GM18858 (cell line): ENCODE results near the gene AK2.
"Not testable (repeated sequence)": the region's sequence is repeated elsewhere in the genome, so short reads cannot be mapped to it uniquely, and the experiment has no call there.

ENCODE experiments used
- ATAC-seq: cut with Tn5 transposase; IDR thresholded peaks from one replicate; pipeline ENCODE4 v1.9.1; 2021; ENCODE audit not compliant: unreplicated experiment

The AK2 gene

DNA sequence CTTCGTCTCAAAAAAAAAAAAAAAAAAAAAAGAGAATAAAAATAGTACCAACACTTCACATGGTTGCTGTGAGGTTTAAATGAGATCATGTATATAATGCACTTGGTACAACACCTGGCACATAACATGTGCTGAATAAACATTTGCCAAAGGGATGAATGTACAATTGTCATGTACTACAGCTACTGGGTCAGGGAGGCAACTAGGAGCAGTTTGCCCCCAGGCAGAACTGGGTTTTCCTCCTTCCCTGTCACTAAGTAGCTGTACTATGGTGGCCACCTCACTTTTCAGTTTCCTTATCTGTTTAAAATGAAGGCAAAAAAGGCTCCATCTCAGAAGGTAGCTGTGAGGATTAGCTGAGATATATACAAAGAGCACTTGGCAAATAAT, 11.5 kb downstream of the AK2 start:
- no peak for ATAC-seq

DNA sequence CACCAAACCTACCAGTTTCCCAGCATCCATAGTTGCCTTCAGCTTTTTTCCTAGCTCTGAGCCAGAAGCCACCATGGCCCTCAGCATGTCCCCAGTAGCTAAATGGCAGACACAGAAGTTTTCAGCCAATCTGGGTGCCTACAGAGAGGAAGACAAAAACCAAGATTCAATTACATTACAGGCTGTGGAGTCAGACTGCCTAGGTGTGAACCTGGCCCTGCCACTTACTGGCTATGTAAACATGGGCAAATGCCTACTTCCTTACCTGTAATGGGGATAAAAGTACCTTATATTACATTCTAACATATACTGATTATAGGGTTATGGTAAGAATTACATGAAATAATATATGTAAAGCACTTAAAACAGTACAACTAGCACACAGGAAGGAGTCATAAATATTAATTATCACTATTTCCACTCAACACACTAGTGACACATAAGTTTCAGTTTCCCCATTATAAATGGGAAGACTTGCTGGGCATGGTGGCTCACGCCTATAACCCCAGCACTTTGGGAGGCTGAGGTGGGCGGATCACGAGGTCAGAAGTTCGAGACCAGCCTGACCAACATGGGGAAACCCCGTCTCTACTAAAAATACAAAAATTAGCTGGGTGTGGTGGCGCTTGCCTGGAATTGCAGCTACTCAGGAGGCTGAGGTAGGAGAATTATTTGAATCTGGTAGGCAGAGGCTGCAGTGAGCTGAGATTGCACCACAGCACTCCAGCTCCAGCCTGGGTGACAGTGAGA, 12.1 kb downstream of the AK2 start:
- ATAC-seq, result not testable (repeated sequence)

- ATAC-seq, result no peak
Observed at GRCh38 chr1:33022650-33023200, 14.0 kb downstream of the AK2 start.

DNA sequence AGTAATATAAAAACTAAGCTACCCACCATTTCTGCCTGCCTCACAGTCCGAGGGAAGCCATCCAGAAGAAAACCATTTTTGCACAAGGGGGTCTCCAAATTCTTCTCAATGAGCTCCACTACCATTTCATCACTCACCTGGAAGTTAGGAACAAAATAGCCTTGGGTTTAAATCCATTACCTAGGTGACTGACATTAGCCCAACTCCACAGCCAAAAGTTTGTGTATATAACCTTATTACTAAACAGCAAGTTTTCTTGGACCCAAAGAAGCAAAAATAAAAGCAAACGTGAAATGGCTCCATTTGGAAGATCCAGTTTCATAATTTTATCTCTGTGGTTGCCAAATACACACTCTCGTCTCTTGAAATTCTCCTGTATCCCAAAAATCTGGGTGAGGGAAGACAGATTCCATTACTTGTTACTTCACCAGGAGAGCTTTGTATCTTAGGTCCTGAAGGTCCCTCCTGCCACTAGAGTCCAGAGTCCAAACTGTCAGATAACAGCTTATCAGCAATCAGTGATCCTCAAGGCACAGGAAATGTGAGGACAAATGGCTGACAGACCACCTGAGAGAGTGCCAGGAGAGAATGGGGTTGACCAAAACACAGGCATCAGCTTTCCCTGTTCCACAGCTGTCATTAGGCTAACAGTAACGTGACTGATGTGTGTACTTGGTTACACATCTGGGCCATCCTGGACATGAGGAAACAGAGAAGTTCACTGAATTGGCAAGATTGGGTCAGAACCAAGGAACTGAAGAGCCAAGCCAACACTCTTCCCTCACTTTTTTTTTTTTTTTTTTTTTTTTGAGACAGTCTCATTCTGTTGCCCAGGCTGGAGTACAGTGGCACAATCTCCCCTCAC, 14.9 kb downstream of the AK2 start:
- no peak for ATAC-seq

GRCh38 chr1:33018112-33018511, 18.6 kb downstream of the AK2 start:
- ATAC-seq, result no peak

GRCh38 chr1:33017175-33017574, 19.5 kb downstream of the AK2 start:
- ATAC-seq, result no peak

DNA sequence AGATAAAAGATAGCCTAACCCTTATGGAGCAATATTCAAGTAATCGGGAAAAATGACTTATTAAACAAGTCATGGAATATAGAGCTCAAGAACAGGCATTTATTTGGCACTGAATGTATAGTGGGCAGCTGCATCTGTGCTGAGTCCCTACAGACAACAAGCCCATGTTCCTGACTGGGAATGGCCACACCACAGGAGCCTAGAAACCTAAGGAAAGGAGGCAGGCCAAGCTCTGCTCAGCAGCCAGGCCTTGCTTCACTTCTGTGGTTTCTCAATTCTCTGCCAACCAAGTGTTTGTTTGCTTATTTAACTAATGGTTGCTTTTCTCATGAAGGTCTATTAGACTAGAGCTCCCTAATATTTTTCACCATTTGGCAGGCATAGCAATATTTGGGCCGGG, 21.5 kb downstream of the AK2 start:
- no peak for ATAC-seq

- ATAC-seq, result no peak
Observed at GRCh38 chr1:33014464-33015163, 22.1 kb downstream of the AK2 start.

- ATAC-seq, result no peak
Observed at GRCh38 chr1:33013791-33014190, 22.9 kb downstream of the AK2 start.

- no peak for ATAC-seq
Observed at GRCh38 chr1:33012165-33012564, 24.5 kb downstream of the AK2 start.

DNA sequence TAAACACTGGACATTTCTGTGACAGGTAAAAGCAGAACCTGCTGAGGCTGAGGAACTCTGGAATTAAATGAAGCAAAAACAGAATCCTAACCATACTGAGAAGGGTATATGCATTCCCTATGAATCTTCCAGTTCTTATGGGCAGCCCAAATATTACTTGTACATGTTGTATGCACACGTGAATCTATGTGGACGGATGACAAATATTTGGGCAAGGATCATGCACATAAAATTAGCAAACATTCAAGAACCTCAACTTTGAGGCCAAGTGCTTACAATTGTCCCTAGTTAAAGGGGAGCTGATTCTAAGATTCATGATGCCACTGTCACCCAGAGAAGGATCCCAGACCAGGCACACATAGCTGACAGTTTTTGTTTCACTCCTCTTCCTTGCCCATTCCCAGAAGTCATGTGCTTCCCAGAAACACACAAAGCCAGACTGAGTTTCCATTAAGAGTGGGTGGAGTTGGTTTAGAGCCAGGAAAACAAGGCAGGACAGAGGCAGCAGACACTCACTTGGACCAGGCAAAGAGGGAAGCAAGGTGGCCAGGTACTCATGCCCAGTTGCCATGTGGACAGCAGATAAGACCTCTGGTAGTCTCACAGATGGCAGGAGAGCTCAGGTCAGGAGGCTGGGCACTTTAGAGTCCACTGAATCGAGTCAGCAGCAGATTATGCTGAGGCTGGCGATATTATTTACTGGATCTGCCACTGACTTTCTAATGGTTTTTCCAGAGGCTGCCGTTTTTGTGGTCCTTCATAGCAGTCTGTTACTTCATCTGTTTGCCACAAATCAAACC, 25.6 kb downstream of the AK2 start:
- ATAC-seq, result no peak

DNA sequence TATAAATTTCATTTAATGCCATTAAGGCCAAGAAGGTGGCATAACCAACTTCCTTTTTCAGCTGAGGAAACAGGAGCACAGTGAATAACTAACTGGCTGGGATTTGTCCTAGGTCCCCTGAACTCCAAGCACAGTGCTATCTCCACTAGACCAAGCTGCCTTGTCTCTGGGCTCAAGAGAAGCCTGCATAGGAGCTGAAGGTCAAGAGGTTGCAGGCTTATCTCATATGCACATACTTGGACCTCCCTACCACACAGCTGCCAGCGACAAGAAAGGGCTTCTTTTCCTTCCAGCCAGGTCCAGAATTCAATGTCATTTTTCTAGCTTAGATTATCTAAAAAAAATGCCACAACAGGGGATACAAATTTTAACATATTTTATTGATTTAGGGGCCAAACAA, 27.1 kb downstream of the AK2 start:
- no peak for ATAC-seq

- no peak for ATAC-seq
Observed at GRCh38 chr1:33008051-33008914, 28.4 kb downstream of the AK2 start.

GRCh38 chr1:33007190-33008050, 29.3 kb downstream of the AK2 start:
- no peak for ATAC-seq

DNA sequence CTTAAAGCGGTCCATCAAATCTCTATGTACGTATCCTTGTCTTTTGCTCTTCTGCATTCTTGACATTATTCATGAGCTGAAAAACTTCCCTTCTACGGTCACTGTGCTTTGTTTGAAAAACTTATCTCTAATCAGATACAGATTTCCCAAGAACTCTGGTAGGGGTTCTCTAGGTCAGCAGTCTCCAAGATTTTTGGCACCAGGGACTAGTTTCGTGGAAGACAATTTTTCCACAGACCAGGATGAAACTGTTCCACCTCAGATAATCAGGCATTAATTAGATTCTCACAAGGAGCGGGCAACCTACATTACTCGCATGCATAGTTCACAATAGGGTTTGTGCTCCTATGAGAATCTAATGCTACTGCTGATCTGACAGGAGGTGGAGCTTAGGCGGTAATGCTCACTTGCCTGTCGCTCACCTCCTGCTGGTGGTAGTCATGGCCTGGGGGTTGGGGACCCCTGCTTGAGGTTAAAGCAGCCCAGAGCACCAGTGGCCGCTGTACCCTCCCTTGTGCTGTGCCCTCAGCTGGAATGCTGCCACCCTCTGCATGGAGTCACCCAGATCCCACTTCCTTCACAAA, 30.8 kb downstream of the AK2 start:
- no peak for ATAC-seq

- ATAC-seq, result no peak
Observed at GRCh38 chr1:33005117-33005837, 31.4 kb downstream of the AK2 start.

GRCh38 chr1:33004613-33005012, 32.1 kb downstream of the AK2 start:
- ATAC-seq, result no peak

- ATAC-seq, result no peak
Observed at GRCh38 chr1:33003657-33004056, 33.0 kb downstream of the AK2 start.
